Measurements from ENCODE around the gene LONP2. TPM values are rescaled to one million over a fixed set of nuclear protein-coding genes. Genes with fewer than 3 reads are reported as not detected.

Gene LONP2
- polyA plus RNA-seq, 1 donor from 2014 or later = 31.8 TPM

DNA sequence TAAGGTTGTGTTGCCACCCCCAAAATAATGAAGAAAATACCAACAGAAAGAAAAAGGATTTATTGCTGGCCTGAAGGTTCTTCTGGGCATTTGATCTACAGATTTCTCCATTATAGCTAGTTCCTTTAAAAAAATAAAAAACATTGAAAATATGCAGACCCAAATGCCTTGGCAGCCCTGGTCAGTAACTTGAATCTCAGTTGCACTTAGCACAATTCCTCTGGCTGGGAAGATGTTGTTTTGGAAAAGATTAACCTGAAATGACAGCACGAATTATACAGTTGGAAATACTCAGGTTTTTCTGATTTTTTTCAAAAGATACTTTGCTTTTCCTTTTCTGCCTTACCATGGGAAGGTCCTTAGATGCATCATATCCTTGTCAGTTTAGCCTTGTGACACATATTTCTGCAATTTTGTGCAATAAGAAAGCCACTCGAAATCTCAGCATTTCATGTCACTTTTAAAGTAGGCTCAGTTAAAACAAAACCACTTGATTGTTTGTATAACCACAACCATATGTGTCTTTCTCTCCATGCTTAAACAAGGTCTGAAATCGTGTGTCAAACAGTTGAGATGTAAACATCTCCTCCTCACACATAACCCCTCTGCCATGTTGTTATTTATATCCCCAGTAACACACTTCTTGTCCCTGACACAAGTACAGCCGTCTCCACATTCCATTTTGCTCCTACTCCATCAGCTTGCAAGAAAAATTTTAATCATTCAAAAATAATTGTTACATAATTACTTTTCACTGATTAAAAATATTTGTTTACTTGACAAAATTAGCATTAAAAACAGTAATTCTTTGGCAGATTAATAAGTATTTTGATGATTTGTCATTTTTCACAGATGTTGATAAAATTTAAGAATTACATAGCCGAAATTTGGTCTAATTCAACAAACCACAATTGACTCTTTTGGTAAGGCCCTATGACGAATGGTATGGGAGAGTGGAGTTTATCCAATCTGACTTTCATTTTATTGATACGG, 80.0 kb downstream of the LONP2 start:
- no peak overlapping the region for H3K4me3 Mint-ChIP-seq
- H3K27me3 Mint-ChIP-seq = no peaks in the 10 kb centered on the region
- H3K27ac Mint-ChIP-seq = no peak overlapping the region
- H3K9me3 Mint-ChIP-seq = no peaks in the 10 kb centered on the region
- H3K36me3 Mint-ChIP-seq = peaks cover 4% of the 10 kb centered on the region
- peaks cover 0 to 1% (median 0%) of the 10 kb centered on the region in 3 donors for H3K4me1 Mint-ChIP-seq

DNA sequence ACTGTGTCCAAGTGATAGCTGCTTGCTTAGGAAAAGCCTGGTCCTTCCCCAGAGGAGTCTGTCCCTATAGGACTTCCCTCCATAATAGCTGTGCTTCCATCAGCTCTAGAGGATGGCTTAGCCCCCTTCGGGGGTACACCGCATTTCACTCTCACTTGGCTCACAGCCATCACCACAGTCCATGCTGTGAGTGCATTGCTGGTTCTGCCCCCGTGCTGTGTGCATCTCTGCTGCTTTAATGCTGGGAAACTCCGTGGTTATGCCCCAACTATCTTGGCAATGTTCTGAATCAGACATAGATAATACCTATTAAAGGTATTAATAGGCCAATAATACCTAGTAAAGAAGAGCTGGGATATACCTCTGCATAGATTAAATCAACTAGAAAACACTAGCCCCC, 82.8 kb downstream of the LONP2 start:
- Mint-ChIP-seq H3K27ac (no peak overlapping the region), H3K36me3 (peaks cover 6% of the 10 kb centered on the region), H3K4me3 (no peak overlapping the region)

DNA sequence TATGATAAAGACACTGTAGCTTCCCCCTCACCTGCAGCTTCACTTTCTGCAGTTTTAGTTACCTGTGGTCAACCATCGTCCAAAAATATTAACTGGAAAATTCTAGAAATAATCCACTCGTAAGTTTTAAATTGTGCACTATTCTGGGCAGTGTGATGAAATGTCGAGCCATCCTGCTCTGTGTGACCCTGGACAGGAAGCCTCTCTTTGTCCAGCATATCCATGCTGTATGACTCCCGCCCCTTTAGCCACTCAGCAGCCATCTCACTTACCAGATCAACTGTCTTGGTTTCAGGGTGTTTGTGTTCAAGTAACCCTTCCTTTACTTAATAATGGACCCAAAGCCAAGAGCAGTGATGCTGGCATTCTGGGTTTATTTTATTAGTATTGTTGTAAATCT, 85.0 kb downstream of the LONP2 start:
- no peaks in the 10 kb centered on the region for H3K27me3 Mint-ChIP-seq
- peaks cover 0 to 4% (median 1%) of the 10 kb centered on the region in 3 donors for H3K4me1 Mint-ChIP-seq
- H3K9me3 Mint-ChIP-seq = no peaks in the 10 kb centered on the region
- H3K4me3 Mint-ChIP-seq = no peak overlapping the region
- peak overlapping the region in 1 of 3 donors; percentile 40 for H3K27ac Mint-ChIP-seq
- H3K36me3 Mint-ChIP-seq = peaks cover 9% of the 10 kb centered on the region

More for the DNA sequence above, 82.8 kb downstream of the LONP2 start:
- Mint-ChIP-seq H3K4me1 (peaks cover 0 to 4% (median 1%) of the 10 kb centered on the region in 3 donors), H3K9me3 (no peaks in the 10 kb centered on the region), H3K27me3 (no peaks in the 10 kb centered on the region)

DNA sequence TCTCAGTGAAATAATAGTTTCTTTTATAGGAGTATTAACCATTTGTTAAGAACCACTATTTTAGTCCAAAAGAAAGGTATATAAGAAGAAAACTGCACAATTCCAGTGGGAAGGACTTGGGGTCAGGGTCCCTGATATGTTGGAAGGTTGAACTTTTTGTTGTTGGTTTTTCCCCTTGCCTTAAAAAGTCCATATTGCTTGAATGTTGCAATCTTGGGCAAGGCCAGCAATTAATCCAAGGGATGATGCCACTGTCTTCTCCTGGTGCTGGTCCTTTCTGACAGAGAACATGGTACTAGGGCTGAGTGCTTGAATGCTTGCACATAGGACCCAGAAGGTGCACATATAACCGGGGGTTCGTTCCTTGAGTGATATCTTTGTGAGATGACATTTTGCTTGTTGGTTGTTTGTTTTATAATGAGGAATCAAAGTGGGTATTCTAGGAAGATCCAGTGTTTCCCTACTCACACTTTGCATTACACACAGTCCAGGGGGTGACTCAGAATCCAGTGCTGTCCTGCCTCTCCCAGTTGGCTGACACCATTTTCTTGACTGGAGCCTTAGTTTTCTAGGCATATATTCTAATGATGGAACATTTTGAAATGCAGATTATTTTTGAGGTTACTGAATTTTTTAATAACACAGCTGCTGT, 86.2 kb downstream of the LONP2 start:
- Mint-ChIP-seq H3K27ac (no peak overlapping the region), H3K36me3 (peaks cover 13% of the 10 kb centered on the region), H3K4me3 (no peak overlapping the region), H3K4me1 (peaks cover 0 to 4% (median 1%) of the 10 kb centered on the region in 3 donors), H3K9me3 (no peaks in the 10 kb centered on the region), H3K27me3 (no peaks in the 10 kb centered on the region)

DNA sequence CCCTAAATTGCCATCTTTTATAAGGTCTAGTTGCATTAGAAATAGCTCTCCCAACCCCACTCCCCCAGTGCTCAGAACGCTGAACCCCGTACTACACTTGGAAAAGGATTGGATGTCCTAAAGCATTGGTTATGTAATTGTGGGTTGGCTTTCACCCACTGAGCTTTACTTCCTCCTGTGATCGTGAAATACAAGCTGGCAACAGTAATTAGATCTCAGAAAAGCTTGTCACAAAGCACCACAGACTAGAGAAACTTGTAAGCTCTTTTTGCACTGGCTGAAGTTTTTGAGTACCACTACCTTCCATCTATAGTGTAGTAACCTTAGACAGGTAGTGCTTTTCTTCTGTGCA, 86.7 kb downstream of the LONP2 start:
- Mint-ChIP-seq H3K4me3 (no peak overlapping the region), H3K27ac (no peak overlapping the region), H3K9me3 (no peaks in the 10 kb centered on the region), H3K27me3 (no peaks in the 10 kb centered on the region), H3K36me3 (peaks cover 12% of the 10 kb centered on the region), H3K4me1 (peaks cover 0 to 4% (median 1%) of the 10 kb centered on the region in 3 donors)

DNA sequence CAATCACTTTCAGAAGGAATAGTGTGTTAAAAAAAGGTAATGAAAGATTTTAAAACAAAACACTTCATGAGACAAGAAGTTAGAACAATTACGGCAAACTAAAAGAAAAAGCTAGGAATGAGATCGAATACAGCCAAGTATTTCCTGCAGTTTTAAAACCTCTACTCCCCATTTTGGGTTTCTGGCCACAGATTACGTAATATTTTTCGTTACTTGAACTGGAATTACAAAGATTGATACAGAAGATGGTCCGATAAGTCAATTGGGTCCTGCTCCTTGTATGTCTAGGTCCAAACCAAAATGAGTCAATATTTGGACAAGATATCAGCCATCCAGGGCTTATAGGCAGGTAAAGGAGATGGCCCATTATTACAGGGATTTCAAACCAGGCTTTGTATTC, 88.9 kb downstream of the LONP2 start:
- Mint-ChIP-seq H3K27me3 (no peaks in the 10 kb centered on the region), H3K36me3 (peaks cover 16% of the 10 kb centered on the region), H3K4me1 (peaks cover 0 to 4% (median 1%) of the 10 kb centered on the region in 3 donors), H3K4me3 (no peak overlapping the region), H3K27ac (no peak overlapping the region), H3K9me3 (no peaks in the 10 kb centered on the region)

DNA sequence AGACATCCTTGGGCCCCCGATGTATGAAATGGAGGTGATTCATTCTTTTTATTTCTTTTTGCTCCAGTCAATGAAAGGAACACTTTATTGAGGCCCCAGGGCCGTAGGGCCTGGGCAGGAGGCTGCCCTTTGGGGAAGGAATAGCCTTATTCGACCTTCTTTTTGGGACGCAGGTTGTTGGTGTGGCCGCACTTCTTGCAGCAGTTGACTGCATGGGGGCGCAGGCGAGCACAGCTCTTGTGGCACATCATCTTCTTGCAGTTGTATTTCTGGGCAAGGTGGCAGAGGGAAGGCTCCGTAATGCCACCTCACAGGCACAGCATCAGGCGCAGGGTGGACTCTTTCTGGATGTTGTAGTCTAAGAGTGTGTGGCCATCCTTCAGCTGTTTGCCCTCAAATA, 90.2 kb downstream of the LONP2 start:
- Mint-ChIP-seq H3K9me3 (no peaks in the 10 kb centered on the region), H3K36me3 (peaks cover 16% of the 10 kb centered on the region), H3K27me3 (no peaks in the 10 kb centered on the region), H3K4me1 (peaks cover 0 to 4% (median 1%) of the 10 kb centered on the region in 3 donors), H3K4me3 (no peak overlapping the region), H3K27ac (no peak overlapping the region)

DNA sequence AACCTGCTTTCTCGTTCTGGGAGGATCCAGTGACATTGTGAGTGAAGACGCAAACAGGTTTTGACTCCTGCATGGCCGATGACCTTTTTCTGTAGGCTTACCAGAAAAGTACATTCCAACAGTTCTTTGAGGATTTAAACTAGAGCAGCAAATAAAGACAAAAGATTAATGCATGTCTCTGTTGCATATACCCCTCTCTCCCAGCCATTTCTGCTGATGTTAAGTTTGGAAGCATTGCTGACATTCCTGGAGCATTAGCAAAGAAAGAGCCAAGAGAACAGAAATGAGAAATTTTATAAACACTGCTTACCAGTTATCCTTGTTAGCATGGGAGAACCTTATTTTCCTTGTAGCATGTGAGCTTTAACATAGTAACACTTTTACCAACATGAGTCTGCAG, 91.9 kb downstream of the LONP2 start:
- H3K27ac Mint-ChIP-seq = peak overlapping the region in 1 of 3 donors; percentile 47
- no peak overlapping the region for H3K4me3 Mint-ChIP-seq
- H3K4me1 Mint-ChIP-seq = peaks cover 0 to 1% (median 0%) of the 10 kb centered on the region in 3 donors
- no peaks in the 10 kb centered on the region for H3K9me3 Mint-ChIP-seq
- H3K36me3 Mint-ChIP-seq = peaks cover 18% of the 10 kb centered on the region
- H3K27me3 Mint-ChIP-seq = no peaks in the 10 kb centered on the region

DNA sequence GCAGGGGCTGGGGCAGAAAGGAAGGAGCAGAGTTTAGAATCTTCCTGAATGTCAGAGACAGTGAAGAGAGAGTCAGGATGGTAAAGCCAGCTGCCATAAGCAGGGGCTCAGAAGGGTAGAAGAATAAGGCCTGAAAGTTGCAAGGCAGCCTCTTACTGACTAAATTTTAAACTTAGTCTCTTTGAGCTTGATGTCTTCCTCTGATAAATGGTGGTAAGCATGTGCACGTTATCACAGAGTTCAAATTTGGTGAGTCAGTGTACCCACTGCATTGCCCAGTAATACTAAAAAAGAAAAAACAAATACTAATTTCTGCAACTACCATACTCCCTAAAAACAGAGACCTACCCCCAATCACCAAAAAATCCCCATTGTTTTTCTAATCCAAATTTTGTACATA, 96.0 kb downstream of the LONP2 start:
- H3K4me1 Mint-ChIP-seq = no peaks in the 10 kb centered on the region
- no peaks in the 10 kb centered on the region for H3K27me3 Mint-ChIP-seq
- peaks cover 10% of the 10 kb centered on the region for H3K36me3 Mint-ChIP-seq
- H3K4me3 Mint-ChIP-seq = no peak overlapping the region
- no peaks in the 10 kb centered on the region for H3K9me3 Mint-ChIP-seq
- no peak overlapping the region for H3K27ac Mint-ChIP-seq

DNA sequence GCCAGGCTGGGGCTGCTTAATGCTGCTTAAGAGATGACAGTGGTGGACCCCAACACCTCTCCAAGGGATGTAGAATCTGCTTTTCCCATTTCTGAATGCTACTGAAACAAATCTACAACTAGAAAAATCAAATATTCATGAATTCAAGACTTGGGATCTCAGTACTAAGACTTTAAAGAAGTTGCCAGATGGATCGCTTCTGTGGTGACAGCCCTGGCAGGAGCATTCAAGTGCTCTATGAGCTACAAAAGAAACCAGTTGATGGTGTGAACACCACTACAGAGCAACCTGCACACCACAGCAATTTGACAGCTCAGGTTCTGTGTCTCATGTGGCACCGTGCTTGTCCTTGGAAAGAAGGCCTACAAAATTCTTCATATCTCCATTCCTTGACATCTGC, 98.5 kb downstream of the LONP2 start:
- H3K27me3 Mint-ChIP-seq = no peaks in the 10 kb centered on the region
- H3K36me3 Mint-ChIP-seq = peaks cover 6% of the 10 kb centered on the region
- H3K27ac Mint-ChIP-seq = peak overlapping the region in 2 of 3 donors; percentile 16 to 36
- H3K4me1 Mint-ChIP-seq = peaks cover 0 to 5% (median 2%) of the 10 kb centered on the region in 3 donors
- no peaks in the 10 kb centered on the region for H3K9me3 Mint-ChIP-seq
- no peak overlapping the region for H3K4me3 Mint-ChIP-seq

DNA sequence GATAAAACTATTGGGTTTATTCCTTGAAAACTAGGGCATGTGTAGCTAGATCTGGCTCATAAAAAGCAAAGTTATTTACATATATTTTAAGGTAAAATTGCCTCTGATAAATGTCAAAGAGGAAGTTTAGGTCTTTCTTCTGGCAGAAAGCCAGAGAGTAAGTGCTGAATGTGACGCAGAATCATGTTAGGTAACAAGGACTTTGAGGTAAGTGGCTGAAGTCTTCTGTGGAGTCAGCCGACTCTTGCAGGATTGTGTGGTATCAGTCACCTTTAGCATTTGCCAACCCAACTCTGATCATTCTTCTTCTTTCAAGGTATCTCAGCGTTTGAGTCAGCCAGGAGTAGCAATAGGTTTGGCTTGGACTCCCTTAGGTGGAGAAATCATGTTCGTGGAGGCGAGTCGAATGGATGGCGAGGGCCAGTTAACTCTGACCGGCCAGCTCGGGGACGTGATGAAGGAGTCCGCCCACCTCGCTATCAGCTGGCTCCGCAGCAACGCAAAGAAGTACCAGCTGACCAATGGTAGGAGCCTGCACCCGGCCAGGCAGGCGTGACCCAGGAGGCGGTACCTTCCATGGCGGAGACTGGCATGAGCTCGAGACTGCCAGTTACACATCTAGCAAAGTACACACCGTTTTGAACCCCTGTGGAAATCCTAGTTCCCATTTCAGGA, 103.2 kb downstream of the LONP2 start:
- no peak overlapping the region for H3K27ac Mint-ChIP-seq
- no peaks in the 10 kb centered on the region for H3K9me3 Mint-ChIP-seq
- H3K27me3 Mint-ChIP-seq = no peaks in the 10 kb centered on the region
- peaks cover 0 to 5% (median 2%) of the 10 kb centered on the region in 3 donors for H3K4me1 Mint-ChIP-seq
- H3K36me3 Mint-ChIP-seq = peaks cover 1% of the 10 kb centered on the region
- no peak overlapping the region for H3K4me3 Mint-ChIP-seq

DNA sequence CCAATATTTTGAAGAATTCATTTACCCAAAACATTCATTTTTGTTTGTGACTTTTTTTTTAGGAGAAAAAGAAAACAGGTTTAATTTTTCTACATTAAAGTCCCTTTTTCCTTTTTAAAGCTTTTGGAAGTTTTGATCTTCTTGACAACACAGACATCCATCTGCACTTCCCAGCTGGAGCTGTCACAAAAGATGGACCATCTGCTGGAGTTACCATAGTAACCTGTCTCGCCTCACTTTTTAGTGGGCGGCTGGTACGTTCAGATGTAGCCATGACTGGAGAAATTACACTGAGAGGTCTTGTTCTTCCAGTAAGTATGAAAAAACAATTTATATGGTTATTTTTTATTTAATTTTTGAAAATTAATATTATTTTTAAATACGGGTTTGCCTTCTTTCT, 103.9 kb downstream of the LONP2 start:
- no peak overlapping the region for H3K27ac Mint-ChIP-seq
- no peaks in the 10 kb centered on the region for H3K27me3 Mint-ChIP-seq
- H3K4me1 Mint-ChIP-seq = peaks cover 0 to 5% (median 2%) of the 10 kb centered on the region in 3 donors
- H3K36me3 Mint-ChIP-seq = peaks cover 3% of the 10 kb centered on the region
- no peaks in the 10 kb centered on the region for H3K9me3 Mint-ChIP-seq
- no peak overlapping the region for H3K4me3 Mint-ChIP-seq

DNA sequence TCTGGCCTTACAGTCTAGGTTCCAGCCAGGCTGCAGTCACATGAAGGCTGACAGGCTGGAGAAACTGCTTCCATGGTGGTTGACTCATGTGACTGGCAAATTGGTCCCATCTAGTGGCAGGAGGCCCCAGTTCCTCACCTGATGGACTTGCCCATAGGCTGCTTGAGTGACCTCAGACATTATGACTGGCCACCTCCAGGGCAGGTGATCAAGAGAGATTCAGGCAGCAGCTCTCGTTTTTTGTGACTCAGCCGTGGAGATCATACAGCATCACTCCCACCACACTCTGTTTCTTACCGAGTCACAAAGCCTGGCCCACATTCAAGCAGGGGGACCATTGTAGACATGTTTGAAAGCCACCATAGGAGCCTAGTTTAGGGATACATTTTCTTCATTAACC, 106.6 kb downstream of the LONP2 start:
- Mint-ChIP-seq H3K36me3 (peaks cover 3% of the 10 kb centered on the region), H3K27me3 (no peaks in the 10 kb centered on the region), H3K4me3 (no peak overlapping the region), H3K27ac (peak overlapping the region in 2 of 3 donors; percentile 5 to 55), H3K9me3 (no peaks in the 10 kb centered on the region), H3K4me1 (peaks cover 4 to 10% (median 9%) of the 10 kb centered on the region in 3 donors)

DNA sequence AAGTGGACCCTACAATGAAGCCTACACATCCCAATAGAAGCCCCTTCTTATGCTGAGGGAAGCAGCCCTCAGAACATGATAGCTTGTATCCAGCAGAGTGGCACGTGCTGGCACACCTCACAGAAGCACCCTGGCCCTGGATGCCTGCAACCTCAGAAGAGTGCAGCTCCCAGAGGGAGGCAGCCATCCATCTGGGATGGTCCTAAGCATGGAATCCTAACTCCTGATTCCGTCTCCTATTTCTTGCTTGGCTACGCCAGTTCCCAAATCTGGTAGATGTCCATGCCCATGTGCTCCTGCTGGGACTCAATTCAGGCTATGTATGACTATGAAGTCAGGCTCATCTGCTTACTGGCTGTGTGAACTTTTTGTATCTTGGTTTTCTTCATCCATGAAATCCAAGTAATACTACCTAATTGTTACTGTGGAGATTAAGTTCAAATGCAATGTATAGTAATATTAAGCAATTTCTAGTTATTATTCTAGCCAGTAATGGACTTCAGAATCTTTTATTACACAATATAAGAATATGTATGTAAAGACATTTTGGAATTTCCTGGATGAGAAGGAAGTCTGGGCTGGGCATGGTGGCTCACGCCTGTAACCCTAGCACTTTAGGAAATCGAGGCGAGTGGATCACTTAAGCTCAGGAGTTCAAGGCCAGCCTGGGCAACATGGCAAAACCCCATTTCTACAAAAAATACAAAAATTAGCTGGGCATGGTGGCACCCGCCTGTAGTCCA, 108.7 kb downstream of the LONP2 start:
- no peaks in the 10 kb centered on the region for H3K9me3 Mint-ChIP-seq
- no peaks in the 10 kb centered on the region for H3K27me3 Mint-ChIP-seq
- H3K4me3 Mint-ChIP-seq = no peak overlapping the region
- H3K4me1 Mint-ChIP-seq = peaks cover 10 to 17% (median 17%) of the 10 kb centered on the region in 3 donors
- peaks cover 3% of the 10 kb centered on the region for H3K36me3 Mint-ChIP-seq
- peak overlapping the region in 2 of 3 donors; percentile 22 to 77 for H3K27ac Mint-ChIP-seq
